T-helper 17 cell (primary cell): ENCODE results near the gene ENTR1. TPM values are rescaled to one million over a fixed set of nuclear protein-coding genes. Genes with fewer than 3 reads are reported as not detected.

Experiments
- ATAC-seq: fragments of 150-1000 bp; cut with Tn5 transposase; 2 replicates; pipeline ENCODE4 v1.10.0; 2021; ENCODE audit warnings: mild to moderate bottlenecking, moderate library complexity
- DNase-seq, 3 donors: peaks; one replicate each; pipeline versions ENCODE4 v3.0.0 to v3.0.0-alpha.2; 2020 to 2021
- H3K9me3 ChIP-seq: one replicate; pipeline ENCODE4 v1.7.0; 2013; ENCODE audit warnings: low read length, mild to moderate bottlenecking; ENCODE audit not compliant: control insufficient read depth, poor library complexity, severe bottlenecking
- H3K27ac Mint-ChIP-seq: one replicate; pipeline ENCODE4 v1.8.0; 2022; ENCODE audit warnings: mild to moderate bottlenecking, moderate library complexity, mixed read lengths
- H3K27me3 Mint-ChIP-seq: one replicate; pipeline ENCODE4 v1.8.0; 2022; ENCODE audit warnings: mixed read lengths
- H3K36me3 Mint-ChIP-seq: one replicate; pipeline ENCODE4 v1.8.0; 2022; ENCODE audit warnings: low read depth, mixed read lengths
- H3K4me1 Mint-ChIP-seq: one replicate; pipeline ENCODE4 v1.8.0; 2022; ENCODE audit warnings: mild to moderate bottlenecking, mixed read lengths
- H3K4me3 Mint-ChIP-seq: one replicate; pipeline ENCODE4 v1.8.0; 2022; ENCODE audit warnings: mild to moderate bottlenecking, moderate library complexity, mixed read lengths
- total RNA-seq, 4 donors: library from RNA in 2 of 4; stranded (reverse) in 2 of 4; gene quantifications; one replicate each; pipeline ENCODE4 v1.2.3 and lab custom pipeline; 2022 to 2026

The ENTR1 gene
- total RNA-seq, 2 donors from 2014 or later: 46.5 to 51.8 TPM

- no peaks in the 10 kb centered on the region for H3K9me3 ChIP-seq
- Mint-ChIP-seq H3K27me3 (no peaks in the 10 kb centered on the region), H3K36me3 (peaks cover 6% of the 10 kb centered on the region), H3K4me1 (peaks cover 17% of the 10 kb centered on the region), H3K4me3 (no peak overlapping the region), H3K27ac (no peak overlapping the region)
- no peak for DNase-seq
- no peak for ATAC-seq
Measured at GRCh38 chr9:136394312-136395019, 15.9 kb downstream of the ENTR1 start.

GRCh38 chr9:136393531-136393930, 16.9 kb downstream of the ENTR1 start:
- peaks cover 6% of the 10 kb centered on the region for H3K36me3 Mint-ChIP-seq
- no peaks in the 10 kb centered on the region for H3K9me3 ChIP-seq
- no peaks in the 10 kb centered on the region for H3K27me3 Mint-ChIP-seq
- H3K4me3 Mint-ChIP-seq: no peak overlapping the region
- no peak overlapping the region for H3K27ac Mint-ChIP-seq
- peaks cover 10% of the 10 kb centered on the region for H3K4me1 Mint-ChIP-seq
- no peak for DNase-seq
- ATAC-seq: no peak

GRCh38 chr9:136392538-136393449, 17.6 kb downstream of the ENTR1 start:
- Mint-ChIP-seq H3K27ac (no peak overlapping the region), H3K27me3 (no peaks in the 10 kb centered on the region), H3K4me3 (no peak overlapping the region), H3K4me1 (peaks cover 6% of the 10 kb centered on the region), H3K36me3 (peaks cover 6% of the 10 kb centered on the region)
- no peak for ATAC-seq
- no peak for DNase-seq
- no peaks in the 10 kb centered on the region for H3K9me3 ChIP-seq

- H3K27me3 Mint-ChIP-seq: no peaks in the 10 kb centered on the region
Measured at GRCh38 chr9:136391737-136392537, 18.5 kb downstream of the ENTR1 start.

GRCh38 chr9:136389396-136389795, 21.0 kb downstream of the ENTR1 start:
- H3K4me1 Mint-ChIP-seq: peaks cover 15% of the 10 kb centered on the region
- no peaks in the 10 kb centered on the region for H3K27me3 Mint-ChIP-seq
- no peak for ATAC-seq
- no peaks in the 10 kb centered on the region for H3K9me3 ChIP-seq
- no peak overlapping the region for H3K27ac Mint-ChIP-seq
- H3K4me3 Mint-ChIP-seq: no peak overlapping the region
- peaks cover 6% of the 10 kb centered on the region for H3K36me3 Mint-ChIP-seq
- DNase-seq: no peak

More at GRCh38 chr9:136391737-136392537, 18.5 kb downstream of the ENTR1 start:
- no peaks in the 10 kb centered on the region for H3K9me3 ChIP-seq
- Mint-ChIP-seq H3K27ac (no peak overlapping the region), H3K4me3 (no peak overlapping the region), H3K4me1 (peaks cover 6% of the 10 kb centered on the region), H3K36me3 (peaks cover 6% of the 10 kb centered on the region)
- ATAC-seq (no peak), DNase-seq (no peak)

GRCh38 chr9:136387217-136387616, 23.2 kb downstream of the ENTR1 start:
- Mint-ChIP-seq H3K27me3 (no peaks in the 10 kb centered on the region), H3K4me1 (peaks cover 15% of the 10 kb centered on the region), H3K36me3 (peaks cover 6% of the 10 kb centered on the region), H3K27ac (no peak overlapping the region), H3K4me3 (no peak overlapping the region)
- DNase-seq (no peak), ATAC-seq (no peak)
- no peaks in the 10 kb centered on the region for H3K9me3 ChIP-seq

- ATAC-seq (no peak), DNase-seq (no peak)
- H3K9me3 ChIP-seq: no peaks in the 10 kb centered on the region
- Mint-ChIP-seq H3K4me1 (peaks cover 10% of the 10 kb centered on the region), H3K36me3 (peaks cover 2% of the 10 kb centered on the region), H3K27ac (peak overlapping the region; percentile 37), H3K4me3 (no peak overlapping the region), H3K27me3 (no peaks in the 10 kb centered on the region)
Measured at GRCh38 chr9:136386018-136386417, 24.4 kb downstream of the ENTR1 start.

- peaks cover 2% of the 10 kb centered on the region for H3K36me3 Mint-ChIP-seq
- H3K27ac Mint-ChIP-seq: peak overlapping the region; percentile 69
- peak overlapping the region; percentile 77 for H3K4me3 Mint-ChIP-seq
- no peaks in the 10 kb centered on the region for H3K27me3 Mint-ChIP-seq
- H3K4me1 Mint-ChIP-seq: peaks cover 10% of the 10 kb centered on the region
- ATAC-seq: peak; percentile 88
- DNase-seq: peak in 1 of 3 donors; percentile 31
- no peaks in the 10 kb centered on the region for H3K9me3 ChIP-seq
Measured at GRCh38 chr9:136385015-136385414, 25.4 kb downstream of the ENTR1 start.

- no peaks in the 10 kb centered on the region for H3K27me3 Mint-ChIP-seq
- DNase-seq (no peak), ATAC-seq (no peak)
- no peak overlapping the region for H3K27ac Mint-ChIP-seq
- no peaks in the 10 kb centered on the region for H3K9me3 ChIP-seq
- H3K36me3 Mint-ChIP-seq: no peaks in the 10 kb centered on the region
- peaks cover 8% of the 10 kb centered on the region for H3K4me1 Mint-ChIP-seq
- no peak overlapping the region for H3K4me3 Mint-ChIP-seq
Measured at GRCh38 chr9:136383436-136383835, 27.0 kb downstream of the ENTR1 start.

GRCh38 chr9:136381966-136382513, 28.4 kb downstream of the ENTR1 start:
- H3K4me3 Mint-ChIP-seq: no peak overlapping the region
- H3K27me3 Mint-ChIP-seq: no peaks in the 10 kb centered on the region
- DNase-seq (no peak), ATAC-seq (no peak)
- no peaks in the 10 kb centered on the region for H3K36me3 Mint-ChIP-seq
- peaks cover 8% of the 10 kb centered on the region for H3K4me1 Mint-ChIP-seq
- H3K27ac Mint-ChIP-seq: no peak overlapping the region
- H3K9me3 ChIP-seq: no peaks in the 10 kb centered on the region

GRCh38 chr9:136381311-136381710, 29.1 kb downstream of the ENTR1 start:
- H3K27me3 Mint-ChIP-seq: no peaks in the 10 kb centered on the region
- ATAC-seq (no peak), DNase-seq (no peak)
- no peak overlapping the region for H3K4me3 Mint-ChIP-seq
- H3K27ac Mint-ChIP-seq: no peak overlapping the region
- H3K9me3 ChIP-seq: no peaks in the 10 kb centered on the region
- peaks cover 8% of the 10 kb centered on the region for H3K4me1 Mint-ChIP-seq
- no peaks in the 10 kb centered on the region for H3K36me3 Mint-ChIP-seq

- Mint-ChIP-seq H3K4me1 (peaks cover 6% of the 10 kb centered on the region), H3K36me3 (no peaks in the 10 kb centered on the region), H3K27ac (no peak overlapping the region), H3K27me3 (no peaks in the 10 kb centered on the region), H3K4me3 (no peak overlapping the region)
- H3K9me3 ChIP-seq: no peaks in the 10 kb centered on the region
- no peak for ATAC-seq
- DNase-seq: no peak
Measured at GRCh38 chr9:136380381-136380780, 30.0 kb downstream of the ENTR1 start.

GRCh38 chr9:136379891-136380290, 30.5 kb downstream of the ENTR1 start:
- H3K27ac Mint-ChIP-seq: no peak overlapping the region
- no peaks in the 10 kb centered on the region for H3K36me3 Mint-ChIP-seq
- no peak for ATAC-seq

More at GRCh38 chr9:136379891-136380290, 30.5 kb downstream of the ENTR1 start:
- peaks cover 3% of the 10 kb centered on the region for H3K4me1 Mint-ChIP-seq
- no peak overlapping the region for H3K4me3 Mint-ChIP-seq
- no peaks in the 10 kb centered on the region for H3K9me3 ChIP-seq
- no peak for DNase-seq
- H3K27me3 Mint-ChIP-seq: no peaks in the 10 kb centered on the region
